Nephron (organoid): ENCODE data around the gene CASTOR1.

ENCODE experiments used
- H3K27ac Mint-ChIP-seq, 3 experiments: 2 replicates each; pipeline ENCODE4 v1.8.0; 2020; ENCODE audit warnings: mixed read lengths in 3 of 3, mild to moderate bottlenecking in 2 of 3, moderate library complexity in 1 of 3
- H3K27me3 Mint-ChIP-seq: 2 replicates; pipeline ENCODE4 v1.8.0; 2021; ENCODE audit warnings: low read depth, mild to moderate bottlenecking, moderate library complexity, mixed read lengths
- H3K36me3 Mint-ChIP-seq: 2 replicates; pipeline ENCODE4 v1.8.0; 2020; ENCODE audit warnings: low read depth, mixed read lengths
- H3K4me1 Mint-ChIP-seq: 2 replicates; pipeline ENCODE4 v1.8.0; 2020; ENCODE audit warnings: mixed read lengths
- H3K4me3 Mint-ChIP-seq, 3 experiments: 2 replicates each; pipeline ENCODE4 v1.8.0; 2020; ENCODE audit warnings: mild to moderate bottlenecking in 3 of 3, mixed read lengths in 3 of 3, moderate library complexity in 2 of 3
- H3K9me3 Mint-ChIP-seq: 2 replicates; pipeline ENCODE4 v1.8.0; 2020; ENCODE audit warnings: mixed read lengths
- CTCF ChIP-seq, 3 experiments: fragments of 200-600 bp; sonication (generic); IDR thresholded peaks; one replicate each; pipeline ENCODE4 v1.5.0; 2021; ENCODE audit warnings: antibody characterized with exemption in 3 of 3; ENCODE audit not compliant: unreplicated experiment in 3 of 3

CASTOR1 gene

DNA sequence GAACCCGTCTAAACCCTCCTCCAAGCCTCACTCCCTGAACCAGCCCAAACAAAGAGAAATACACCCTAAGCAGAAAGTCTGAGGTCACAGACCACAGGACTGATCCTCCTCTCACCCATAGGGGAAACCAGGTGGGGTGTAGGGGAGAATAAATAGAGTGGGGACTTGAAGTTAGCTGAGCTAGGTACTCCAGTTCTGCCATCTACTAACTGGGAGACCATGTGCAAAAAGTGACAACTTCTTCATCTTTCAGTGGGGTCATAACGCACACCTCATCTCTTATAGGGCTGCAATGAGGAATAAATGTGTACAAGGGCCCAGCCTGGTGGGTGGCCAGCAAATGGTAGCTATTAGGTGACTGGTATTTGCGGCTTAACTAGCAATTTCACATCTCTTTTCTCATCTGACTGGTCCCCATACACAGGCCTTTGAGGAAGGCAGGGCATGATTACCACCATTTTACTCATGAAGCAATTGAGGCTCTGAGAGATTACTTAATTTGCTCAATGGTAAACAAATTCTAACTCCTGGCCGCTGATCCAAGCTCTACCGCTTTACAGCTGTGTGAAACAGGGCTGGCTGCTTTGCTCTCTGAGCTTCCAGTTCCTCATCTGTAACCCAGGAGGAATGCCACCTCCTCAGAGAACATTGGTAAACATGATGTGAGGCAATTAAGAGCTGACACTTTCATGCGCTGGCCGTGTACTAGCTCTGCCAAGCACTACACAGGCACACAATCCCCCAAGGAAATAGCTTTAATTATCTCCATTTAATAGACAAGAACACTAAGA lies 20.8 kb upstream of the CASTOR1 start:
- H3K9me3 Mint-ChIP-seq: no peaks in the 10 kb centered on the region
- H3K27me3 Mint-ChIP-seq: no peaks in the 10 kb centered on the region
- H3K27ac Mint-ChIP-seq: peak overlapping the region; percentile 83 to 88 (median 87)
- no peak overlapping the region for H3K4me3 Mint-ChIP-seq
- no peak for TF ChIP-seq CTCF (IDR thresholded peaks at IDR 0.05; ENCODE audit: unreplicated experiment in 3 of 3)
- no peaks in the 10 kb centered on the region for H3K36me3 Mint-ChIP-seq
- peaks cover 61% of the 10 kb centered on the region for H3K4me1 Mint-ChIP-seq

- peaks cover 63% of the 10 kb centered on the region for H3K4me1 Mint-ChIP-seq
- H3K9me3 Mint-ChIP-seq: no peaks in the 10 kb centered on the region
- no peaks in the 10 kb centered on the region for H3K27me3 Mint-ChIP-seq
- H3K27ac Mint-ChIP-seq: peak overlapping the region; percentile 65 to 88 (median 86)
- no peak overlapping the region for H3K4me3 Mint-ChIP-seq
- TF ChIP-seq CTCF (IDR thresholded peaks at IDR 0.05; ENCODE audit: unreplicated experiment in 3 of 3): no peak
- no peaks in the 10 kb centered on the region for H3K36me3 Mint-ChIP-seq
Measured at GRCh38 chr22:30308518-30309230, 19.4 kb upstream of the CASTOR1 start.

- Mint-ChIP-seq H3K27me3 (no peaks in the 10 kb centered on the region), H3K4me1 (peaks cover 63% of the 10 kb centered on the region), H3K9me3 (no peaks in the 10 kb centered on the region), H3K36me3 (peaks cover 3% of the 10 kb centered on the region), H3K4me3 (peak overlapping the region in 1 of 3 experiments; percentile 2), H3K27ac (peak overlapping the region; percentile 65 to 88 (median 86))
- TF ChIP-seq CTCF (IDR thresholded peaks at IDR 0.05; ENCODE audit: unreplicated experiment in 3 of 3): no peak
Measured at GRCh38 chr22:30308093-30308492, 18.8 kb upstream of the CASTOR1 start.

- Mint-ChIP-seq H3K27ac (peak overlapping the region in 2 of 3 experiments; percentile 53 to 91), H3K4me1 (peaks cover 55% of the 10 kb centered on the region), H3K36me3 (peaks cover 3% of the 10 kb centered on the region), H3K4me3 (no peak overlapping the region), H3K9me3 (no peaks in the 10 kb centered on the region), H3K27me3 (no peaks in the 10 kb centered on the region)
- TF ChIP-seq CTCF (IDR thresholded peaks at IDR 0.05; ENCODE audit: unreplicated experiment in 3 of 3): no peak
Measured at GRCh38 chr22:30307041-30307574, 17.8 kb upstream of the CASTOR1 start.

DNA sequence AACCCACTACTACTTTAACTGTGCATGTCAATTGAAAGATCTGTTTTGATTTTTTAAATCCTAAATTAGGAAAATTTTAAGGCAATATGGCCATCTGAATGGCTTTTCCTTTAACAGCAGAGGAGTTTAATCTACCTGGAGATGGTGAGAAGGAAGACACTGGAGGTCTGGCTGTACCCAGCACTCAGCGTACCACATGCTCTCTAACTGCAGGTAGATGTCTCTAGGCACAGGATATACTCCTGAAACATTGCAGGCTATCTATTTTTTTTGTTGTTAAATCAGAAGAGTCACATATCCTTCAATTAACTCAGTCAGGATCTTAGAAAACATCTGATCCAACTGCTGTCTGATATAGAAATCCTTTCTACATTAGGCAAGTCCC lies 17.3 kb upstream of the CASTOR1 start:
- Mint-ChIP-seq H3K27ac (peak overlapping the region in 2 of 3 experiments; percentile 53 to 91), H3K4me1 (peaks cover 55% of the 10 kb centered on the region), H3K36me3 (peaks cover 3% of the 10 kb centered on the region), H3K27me3 (no peaks in the 10 kb centered on the region), H3K4me3 (no peak overlapping the region), H3K9me3 (no peaks in the 10 kb centered on the region)
- no peak for TF ChIP-seq CTCF (IDR thresholded peaks at IDR 0.05; ENCODE audit: unreplicated experiment in 3 of 3)
